Stomach (tissue), 9 donors: ENCODE data around the gene MST1. TPM values are rescaled to one million over a fixed set of nuclear protein-coding genes. Genes with fewer than 3 reads are reported as not detected.

Experiments
- DNase-seq, 2 donors: peaks; one replicate each; pipeline versions ENCODE4 v3.0.0 to v3.0.0-alpha.2; 2013 to 2019
- H3K27ac ChIP-seq, 5 donors: fragments of 200-600 bp in 4 of 5; sonication (generic) in 4 of 5; one replicate each; pipeline ENCODE4 v1.5.1; 2013 to 2019; ENCODE audit warnings: mild to moderate bottlenecking in 1 of 5, moderate library complexity in 1 of 5
- H3K27me3 ChIP-seq, 3 donors: fragments of 200-600 bp; sonication (generic); one replicate each; pipeline ENCODE4 v1.5.1; 2017 to 2019; ENCODE audit warnings: mixed run types in 1 of 3
- H3K36me3 ChIP-seq, 4 donors: fragments of 200-600 bp; sonication (generic); 1 replicate in 3 of 4; 2 replicates in 1 of 4; pipeline ENCODE4 v1.5.1; 2016 to 2019
- H3K4me1 ChIP-seq, 4 donors: fragments of 200-600 bp; sonication (generic); one replicate each; pipeline ENCODE4 v1.5.1; 2016 to 2019
- H3K4me3 ChIP-seq, 4 donors: fragments of 200-600 bp; sonication (generic) in 3 of 4; one replicate each; pipeline ENCODE4 v1.5.1; 2016 to 2019; ENCODE audit warnings: mild to moderate bottlenecking in 1 of 4
- H3K9me3 ChIP-seq, 4 donors: fragments of 200-600 bp; sonication (generic); one replicate each; pipeline ENCODE4 v1.5.1; 2016 to 2019
- EP300 ChIP-seq: sonication (generic); formaldehyde crosslinking; IDR thresholded peaks from one replicate; pipeline ENCODE4 v1.6.1; 2017; ENCODE audit warnings: antibody characterized with exemption
- POLR2A ChIP-seq, 4 donors: fragments of 450-650 bp; IDR thresholded peaks; one replicate each; pipeline ENCODE4 v1.6.1; 2016; ENCODE audit warnings: antibody characterized with exemption in 4 of 4, control low read depth in 2 of 4, mild to moderate bottlenecking in 1 of 4, moderate library complexity in 1 of 4
- POLR2AphosphoS5 ChIP-seq, 3 donors: sonication (generic); formaldehyde crosslinking; IDR thresholded peaks; one replicate each; pipeline ENCODE4 v1.6.1; 2016; ENCODE audit warnings: antibody characterized with exemption in 3 of 3
- WGBS, 5 donors: extraction: QIAGEN DNeasy Blood & Tissue Kit in 3 of 5; methylation state at CpG; one replicate each; pipeline versions ENCODE4 v1.1.5 to v1.1.7; 2013 to 2018; 5-methylcytosine and 5-hydroxymethylcytosine counted together
- intact Hi-C: fragments of 100-400 bp; cut with DNase I; formaldehyde crosslinking; loops from one replicate; pipeline ENCODE4 v1.15.1; 2023; ENCODE audit warnings: low total_unique reads
- polyA plus RNA-seq, 3 donors: library from polyadenylated mRNA; stranded (reverse); fragments of 200-250 nt; gene quantifications; one replicate each; pipeline ENCODE4 v1.2.3, GENCODE V29; 2013
- total RNA-seq, 5 donors: library from RNA; depleted of rRNA; stranded (reverse); fragments of >200 nt; gene quantifications; one replicate each; pipeline versions ENCODE4 v1.1.0 to v1.2.3, GENCODE V29; 2014 to 2016
- TF ChIP-seq, protein P1 (sequence below), 7 experiments: fragments of 450-650 bp in 4 of 7; fragments of 200-600 bp in 3 of 7; sonication (generic) in 3 of 7; IDR thresholded peaks; one replicate each; pipeline ENCODE4 v1.5.1; 2016 to 2019; ENCODE audit warnings: antibody characterized with exemption in 7 of 7, control low read depth in 2 of 7, mild to moderate bottlenecking in 1 of 7
- donor health status: healthy with polysubstance abuse.
- donor health status: Bipolar disorder and iron deficiency.
- donor health status: healthy.

Gene MST1
- total and polyA plus RNA-seq, 8 donors = 6.7 to 172 (median 19.7) TPM

DNA sequence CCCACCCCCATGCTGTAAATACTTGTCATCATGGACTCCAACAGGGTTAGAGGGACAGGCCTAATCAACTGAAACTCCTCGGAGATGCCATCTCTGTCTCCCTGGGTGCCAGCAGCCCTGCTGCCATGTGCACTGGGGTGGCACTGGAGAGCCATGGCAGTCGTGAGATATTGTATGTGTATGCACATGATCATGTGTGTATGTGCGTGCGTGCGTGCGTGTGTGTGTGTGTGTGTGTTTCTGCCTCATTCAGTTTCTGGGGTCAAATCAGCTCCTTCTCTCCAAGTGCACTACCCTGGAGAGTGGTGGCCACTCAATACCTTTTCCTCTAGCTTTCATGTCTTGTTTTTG is 18.4 kb downstream of the MST1 start:
- Histone ChIP-seq H3K4me3 (no peak overlapping the region), H3K27me3 (peaks cover 0 to 6% (median 0%) of the 10 kb centered on the region in 3 donors), H3K36me3 (peaks cover 3 to 7% (median 5%) of the 10 kb centered on the region in 4 donors), H3K27ac (no peak overlapping the region), H3K9me3 (no peaks in the 10 kb centered on the region), H3K4me1 (peaks cover 19 to 52% (median 34%) of the 10 kb centered on the region in 4 donors)
- intact Hi-C loops = no loop called here
- 49 to 67% (median 64%) methylated on average over 6 of the region's 6 CpGs for WGBS, 5 donors
- no peak for DNase-seq
- TF ChIP-seq POLR2A (IDR thresholded peaks at IDR 0.05) (no peak), POLR2AphosphoS5 (IDR thresholded peaks at IDR 0.05) (no peak), EP300 (no peak)
- TF ChIP-seq, protein P1, sequence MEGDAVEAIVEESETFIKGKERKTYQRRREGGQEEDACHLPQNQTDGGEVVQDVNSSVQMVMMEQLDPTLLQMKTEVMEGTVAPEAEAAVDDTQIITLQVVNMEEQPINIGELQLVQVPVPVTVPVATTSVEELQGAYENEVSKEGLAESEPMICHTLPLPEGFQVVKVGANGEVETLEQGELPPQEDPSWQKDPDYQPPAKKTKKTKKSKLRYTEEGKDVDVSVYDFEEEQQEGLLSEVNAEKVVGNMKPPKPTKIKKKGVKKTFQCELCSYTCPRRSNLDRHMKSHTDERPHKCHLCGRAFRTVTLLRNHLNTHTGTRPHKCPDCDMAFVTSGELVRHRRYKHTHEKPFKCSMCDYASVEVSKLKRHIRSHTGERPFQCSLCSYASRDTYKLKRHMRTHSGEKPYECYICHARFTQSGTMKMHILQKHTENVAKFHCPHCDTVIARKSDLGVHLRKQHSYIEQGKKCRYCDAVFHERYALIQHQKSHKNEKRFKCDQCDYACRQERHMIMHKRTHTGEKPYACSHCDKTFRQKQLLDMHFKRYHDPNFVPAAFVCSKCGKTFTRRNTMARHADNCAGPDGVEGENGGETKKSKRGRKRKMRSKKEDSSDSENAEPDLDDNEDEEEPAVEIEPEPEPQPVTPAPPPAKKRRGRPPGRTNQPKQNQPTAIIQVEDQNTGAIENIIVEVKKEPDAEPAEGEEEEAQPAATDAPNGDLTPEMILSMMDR (IDR thresholded peaks at IDR 0.05) = no peak

DNA sequence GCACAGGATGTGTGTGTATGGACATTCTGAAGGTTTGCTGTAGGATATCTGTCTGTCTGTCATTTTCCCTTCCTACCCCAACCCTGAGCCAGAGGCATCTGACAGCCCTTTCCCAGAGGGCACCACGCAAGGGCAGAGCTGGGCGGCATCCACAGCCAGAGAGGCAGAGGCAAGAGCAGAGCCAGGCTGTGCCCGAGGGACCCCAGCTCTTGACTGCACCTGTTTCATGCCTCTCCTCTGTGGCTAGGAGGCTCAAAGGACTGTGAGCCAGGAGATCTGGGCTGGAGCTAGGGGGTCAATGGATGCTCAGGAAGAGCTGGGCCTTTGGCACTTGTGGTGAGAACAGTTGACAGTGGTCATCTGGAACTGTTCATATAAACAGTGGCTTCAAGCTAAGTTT is 19.9 kb downstream of the MST1 start:
- H3K4me3 ChIP-seq = no peak overlapping the region
- H3K27me3 ChIP-seq = peaks cover 0 to 7% (median 0%) of the 10 kb centered on the region in 3 donors
- H3K36me3 ChIP-seq = no peaks in the 10 kb centered on the region
- TF ChIP-seq POLR2AphosphoS5 (IDR thresholded peaks at IDR 0.05) = no peak
- TF ChIP-seq POLR2A (IDR thresholded peaks at IDR 0.05) = no peak
- TF ChIP-seq, protein P1 (IDR thresholded peaks at IDR 0.05) = no peak
- TF ChIP-seq EP300 = no peak
- H3K27ac ChIP-seq = no peak overlapping the region
- intact Hi-C loops = loop anchor here (5.0 kb wide), 1 partner anchor 127 kb away; no protein-coding TSS in a partner anchor
- 52 to 89% (median 70%) methylated on average over 2 to 3 of the region's 3 CpGs for WGBS, 5 donors
- no peak for DNase-seq
- H3K9me3 ChIP-seq = no peaks in the 10 kb centered on the region
- H3K4me1 ChIP-seq = peaks cover 4 to 47% (median 22%) of the 10 kb centered on the region in 4 donors

GRCh38 chr3:49668861-49669260 is 20.4 kb downstream of the MST1 start:
- intact Hi-C loops = loop anchor here (5.0 kb wide), 1 partner anchor 127 kb away; no protein-coding TSS in a partner anchor
- no peak for DNase-seq
- 30 to 51% (median 37%) methylated on average over 5 of the region's 5 CpGs for WGBS, 5 donors

DNA sequence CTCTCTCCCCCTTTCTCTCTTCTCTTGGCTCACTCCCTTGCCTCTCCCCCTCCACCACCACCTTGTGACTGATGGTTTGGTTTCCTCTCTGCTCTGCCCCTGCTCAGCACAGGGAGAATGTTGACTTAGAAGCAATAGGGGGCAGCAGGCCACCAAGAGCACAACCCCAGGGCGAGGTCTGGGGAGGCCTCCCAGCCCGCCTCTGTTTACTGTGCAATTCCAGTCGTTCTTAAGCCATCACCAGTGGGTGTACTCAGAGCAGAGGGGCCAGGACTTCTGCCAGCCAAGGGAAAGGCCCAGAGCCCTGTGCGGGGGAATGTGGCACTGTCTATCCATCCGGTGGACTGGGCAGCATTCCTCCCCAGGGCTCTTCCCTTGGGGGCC is 20.9 kb downstream of the MST1 start:
- TF ChIP-seq, protein P1 (IDR thresholded peaks at IDR 0.05) = no peak
- no peak for TF ChIP-seq EP300
- TF ChIP-seq POLR2AphosphoS5 (IDR thresholded peaks at IDR 0.05) = no peak
- TF ChIP-seq POLR2A (IDR thresholded peaks at IDR 0.05) = no peak
- H3K27ac ChIP-seq = no peak overlapping the region
- H3K27me3 ChIP-seq = peaks cover 0 to 10% (median 0%) of the 10 kb centered on the region in 3 donors
- intact Hi-C loops = loop anchor here (5.0 kb wide), 1 partner anchor 126 kb away; no protein-coding TSS in a partner anchor
- DNase-seq = no peak
- no peak overlapping the region for H3K4me3 ChIP-seq
- H3K9me3 ChIP-seq = no peaks in the 10 kb centered on the region
- peaks cover 4 to 45% (median 19%) of the 10 kb centered on the region in 4 donors for H3K4me1 ChIP-seq
- H3K36me3 ChIP-seq = no peaks in the 10 kb centered on the region
- 20 to 37% (median 29%) methylated on average over 5 of the region's 5 CpGs for WGBS, 5 donors

More at GRCh38 chr3:49668861-49669260, 20.4 kb downstream of the MST1 start:
- no peaks in the 10 kb centered on the region for H3K36me3 ChIP-seq
- no peak overlapping the region for H3K4me3 ChIP-seq
- H3K9me3 ChIP-seq = no peaks in the 10 kb centered on the region
- peaks cover 4 to 47% (median 22%) of the 10 kb centered on the region in 4 donors for H3K4me1 ChIP-seq
- TF ChIP-seq POLR2AphosphoS5 (IDR thresholded peaks at IDR 0.05) (no peak), EP300 (no peak), POLR2A (IDR thresholded peaks at IDR 0.05) (no peak)
- TF ChIP-seq, protein P1 (IDR thresholded peaks at IDR 0.05) = no peak
- peaks cover 0 to 10% (median 0%) of the 10 kb centered on the region in 3 donors for H3K27me3 ChIP-seq
- no peak overlapping the region for H3K27ac ChIP-seq
